AG08395 (cell line): ENCODE measurements around the gene HS3ST5.
"Not testable (repeated sequence)": the region's sequence is repeated elsewhere in the genome, so short reads cannot be mapped to it uniquely, and the experiment has no call there.

Experiments
- DNase-seq: peaks from one replicate; pipeline ENCODE4 v3.0.0; 2012; ENCODE audit warnings: mixed read lengths, low spot score

HS3ST5 gene

DNA sequence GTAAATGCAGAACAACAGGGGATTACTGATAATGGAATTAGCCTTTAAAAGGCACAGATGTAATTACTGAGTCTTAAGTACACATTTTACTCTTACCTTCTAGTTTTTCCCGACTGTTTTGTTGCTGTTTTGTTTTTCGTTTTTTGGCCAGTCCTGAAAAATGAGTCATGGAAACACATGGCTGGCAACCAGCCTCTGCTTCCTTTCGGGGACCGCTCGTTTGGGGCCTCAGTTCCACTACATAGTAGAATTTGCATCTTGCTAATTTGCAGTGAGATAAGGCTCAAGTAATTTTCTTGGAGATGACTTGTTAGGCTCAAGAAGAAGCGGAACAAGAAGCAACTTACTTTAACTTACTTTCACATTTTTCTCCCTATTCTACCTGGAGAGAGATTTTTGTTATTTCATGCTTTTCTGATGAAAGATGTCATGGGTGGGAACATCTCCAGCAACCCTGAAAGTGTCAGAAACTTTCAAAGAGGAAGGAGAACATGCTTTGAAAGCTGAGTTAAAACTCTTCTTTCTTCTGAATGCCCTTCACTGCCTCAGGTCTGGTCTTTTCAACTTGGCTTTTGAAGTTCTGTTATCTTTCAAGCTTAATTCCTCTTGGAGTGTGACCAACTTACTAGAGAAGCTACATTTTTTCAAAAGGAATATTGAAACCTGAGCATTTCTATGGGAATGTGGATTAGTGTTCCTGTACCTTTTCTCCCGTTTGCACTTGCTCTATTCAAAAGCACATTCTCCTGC, 300.4 kb downstream of the HS3ST5 start:
- no peak for DNase-seq

DNA sequence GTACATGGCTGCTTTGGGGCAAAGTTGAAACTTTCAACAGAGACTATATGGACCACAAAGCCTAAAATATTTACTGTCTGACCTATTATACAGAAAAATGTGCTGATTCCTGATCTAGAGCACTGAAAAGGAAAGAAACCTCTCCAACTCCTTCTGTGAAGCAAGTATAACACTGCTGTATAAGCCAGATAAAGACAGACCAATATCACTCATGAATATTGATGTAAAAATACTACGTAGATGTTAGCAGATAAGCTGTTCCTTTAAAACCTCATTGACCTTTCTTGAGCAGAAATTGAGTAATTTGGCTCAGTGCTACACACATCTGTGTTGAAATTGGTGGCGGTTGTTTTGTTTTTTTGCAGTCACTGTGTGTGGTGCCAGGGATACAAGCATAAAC, 302.0 kb downstream of the HS3ST5 start:
- no peak for DNase-seq

DNA sequence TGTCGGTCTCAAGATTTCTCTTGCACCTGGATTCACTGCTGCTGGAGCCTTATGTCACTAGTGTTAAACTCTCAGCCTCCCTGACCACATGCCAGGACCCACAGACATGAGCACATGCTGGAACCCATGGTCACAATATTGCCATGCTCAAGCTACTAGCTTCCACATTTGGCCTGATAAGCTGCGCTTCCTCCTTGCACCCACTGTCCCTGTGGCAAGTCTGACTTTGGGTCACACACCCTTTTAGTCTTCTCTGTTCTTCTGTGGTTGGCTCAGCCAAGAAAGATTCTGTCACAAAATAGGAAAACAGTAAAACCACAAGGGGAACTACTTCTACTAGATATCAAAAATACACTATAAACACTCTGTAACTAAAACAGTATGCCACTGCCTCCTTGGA, 303.0 kb downstream of the HS3ST5 start:
- no peak for DNase-seq

DNA sequence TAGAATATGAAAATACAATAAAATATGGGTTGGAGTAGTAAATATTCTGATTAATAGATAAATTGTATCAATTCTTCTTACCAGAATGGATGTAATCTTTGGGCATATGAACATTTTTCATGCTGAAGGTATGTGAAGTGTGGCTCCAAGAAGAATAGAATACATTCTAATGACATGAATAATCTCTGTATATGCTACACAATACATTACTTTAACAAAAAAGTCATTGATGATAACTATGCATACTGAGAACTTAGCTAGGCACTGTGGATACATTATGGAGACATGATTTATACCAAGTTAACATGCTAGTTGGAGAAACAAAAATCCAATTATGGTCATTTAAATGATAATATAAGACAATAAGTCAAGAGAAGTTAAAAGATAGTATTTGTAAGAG, 309.2 kb downstream of the HS3ST5 start:
- DNase-seq: no peak

DNA sequence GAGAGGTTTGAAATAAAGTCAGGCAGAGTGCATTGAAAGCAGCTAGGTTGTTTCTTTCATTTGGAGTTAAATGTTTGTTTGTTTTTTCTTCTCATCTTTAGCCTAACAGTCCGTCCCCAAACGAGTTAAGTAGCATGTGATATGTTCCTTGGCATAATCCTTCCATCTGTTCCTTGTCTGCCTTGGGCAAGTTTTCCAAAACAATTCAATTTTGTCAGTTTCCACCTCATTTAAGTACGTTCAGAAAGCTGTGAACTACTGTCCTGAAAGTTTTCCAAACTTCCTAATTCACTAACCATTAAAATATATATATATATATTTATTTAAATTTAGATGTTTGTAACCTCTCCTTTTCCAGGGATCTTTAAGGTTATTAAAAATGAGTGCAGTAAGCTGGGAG, 310.1 kb downstream of the HS3ST5 start:
- DNase-seq: no peak

DNA sequence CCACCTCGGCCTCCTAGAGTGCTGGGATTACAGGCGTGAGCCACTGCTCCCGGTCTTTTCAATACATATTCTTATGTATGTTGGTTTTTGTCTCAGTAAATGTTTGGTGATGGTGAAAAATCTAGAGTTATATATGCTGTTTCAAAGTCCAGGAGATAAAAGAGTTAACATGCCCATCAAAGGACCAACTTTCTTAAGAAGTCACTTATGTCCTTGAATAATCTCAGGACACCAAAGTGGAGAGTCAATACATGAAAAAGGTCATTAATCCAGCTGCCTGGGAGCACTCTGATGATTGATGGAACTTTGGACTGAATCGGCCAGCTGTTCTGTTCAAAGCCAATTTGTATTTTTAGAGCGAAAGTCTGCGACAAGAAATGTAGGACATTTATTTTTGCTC, 312.1 kb downstream of the HS3ST5 start:
- no peak for DNase-seq

DNA sequence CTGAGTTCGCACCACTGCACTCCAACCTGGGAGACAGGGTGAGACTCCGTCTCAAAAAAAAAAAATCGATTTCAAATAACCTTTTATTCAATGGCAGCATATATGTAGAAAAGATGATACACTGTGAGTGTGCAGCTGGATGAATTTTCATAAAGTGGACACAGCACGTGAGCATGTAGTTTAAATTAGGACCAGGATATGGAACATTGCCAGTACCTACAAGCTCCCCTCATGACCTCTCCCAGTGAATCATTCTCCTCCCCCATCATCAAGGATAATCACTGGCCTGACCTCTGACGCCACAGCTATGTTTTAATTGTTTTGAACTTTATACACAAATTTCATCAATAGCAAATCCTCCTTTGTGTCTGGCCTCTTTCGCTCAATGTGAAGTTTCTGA, 318.1 kb downstream of the HS3ST5 start:
- no peak for DNase-seq

DNA sequence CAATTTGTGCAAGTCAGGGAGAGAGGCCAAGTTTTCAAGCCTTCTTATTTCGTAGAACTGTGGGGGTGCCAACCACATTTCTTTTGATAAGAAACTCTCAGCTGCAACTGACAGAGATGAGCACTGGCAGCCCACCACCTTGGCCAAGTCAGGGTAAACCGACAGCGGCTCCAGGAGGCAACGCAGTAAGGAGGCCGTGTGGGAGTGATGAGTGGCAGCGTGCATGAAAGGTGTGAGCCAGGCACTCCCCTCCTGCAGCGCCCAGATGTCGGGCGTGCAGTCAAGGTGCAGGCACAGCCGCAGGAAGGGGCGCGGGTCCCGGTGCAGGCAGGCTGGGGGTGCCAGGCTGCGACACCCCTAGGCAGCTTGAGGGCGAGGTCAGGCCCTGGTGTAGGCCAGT, 322.6 kb downstream of the HS3ST5 start:
- DNase-seq: no peak

DNA sequence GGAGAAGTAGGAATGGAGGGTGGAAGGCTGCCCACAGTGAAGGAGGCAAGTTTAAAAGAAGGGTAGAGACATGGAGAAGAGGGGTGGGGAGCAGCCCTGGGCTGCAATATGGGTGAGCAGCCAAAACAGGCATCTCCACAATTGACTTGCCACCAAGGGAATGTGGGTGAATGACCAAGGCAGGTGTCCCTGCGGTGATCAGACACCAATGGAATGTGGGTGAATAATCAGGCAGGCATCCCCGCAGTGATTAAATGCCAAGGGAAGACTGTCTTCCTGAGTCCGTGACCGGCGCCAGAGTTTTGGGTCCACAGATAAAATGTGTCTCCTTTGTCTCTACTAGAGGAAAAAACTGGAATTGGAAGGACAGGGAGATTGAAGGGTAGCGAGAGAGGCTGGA, 325.7 kb downstream of the HS3ST5 start:
- DNase-seq: not testable (repeated sequence)

DNA sequence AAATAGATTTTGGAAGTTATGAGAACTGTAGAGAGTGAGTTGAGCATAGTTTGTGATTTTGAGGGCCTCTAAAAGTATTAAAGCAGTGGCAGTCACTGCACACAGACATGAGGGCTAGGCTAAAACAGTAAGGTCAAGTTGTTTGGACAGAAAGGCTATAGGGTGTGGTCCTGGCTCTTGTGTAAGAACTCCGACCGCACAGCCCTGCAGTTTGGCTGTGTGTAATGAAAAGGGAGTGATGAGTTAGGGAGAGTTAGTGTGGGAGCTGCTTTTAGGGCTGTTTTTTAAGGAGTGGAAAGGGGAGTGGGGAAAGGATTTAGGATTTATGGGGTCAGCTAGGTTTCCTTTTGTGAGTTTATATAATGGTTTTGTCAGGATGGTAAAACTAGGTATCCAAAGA, 328.7 kb downstream of the HS3ST5 start:
- DNase-seq: not testable (repeated sequence)

DNA sequence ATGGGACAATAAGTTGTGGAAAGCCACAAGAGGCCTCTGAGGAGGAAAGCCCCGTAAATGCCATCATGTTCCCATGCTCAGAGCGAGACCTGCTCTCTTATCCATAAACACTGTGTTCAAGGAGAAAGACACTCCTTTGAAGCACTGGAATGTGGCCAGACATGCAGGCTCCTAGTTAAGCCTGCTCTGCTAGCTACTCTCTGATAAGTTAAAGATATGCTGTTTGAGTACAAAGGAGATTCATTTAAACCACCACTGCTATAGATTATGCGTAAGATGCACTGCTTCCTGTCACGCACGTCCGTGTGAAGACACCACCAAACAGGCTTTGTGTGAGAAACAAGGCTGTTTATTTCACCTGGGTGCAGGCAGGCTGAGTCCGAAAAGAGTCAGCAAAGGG, 331.3 kb downstream of the HS3ST5 start:
- not testable (repeated sequence) for DNase-seq

DNA sequence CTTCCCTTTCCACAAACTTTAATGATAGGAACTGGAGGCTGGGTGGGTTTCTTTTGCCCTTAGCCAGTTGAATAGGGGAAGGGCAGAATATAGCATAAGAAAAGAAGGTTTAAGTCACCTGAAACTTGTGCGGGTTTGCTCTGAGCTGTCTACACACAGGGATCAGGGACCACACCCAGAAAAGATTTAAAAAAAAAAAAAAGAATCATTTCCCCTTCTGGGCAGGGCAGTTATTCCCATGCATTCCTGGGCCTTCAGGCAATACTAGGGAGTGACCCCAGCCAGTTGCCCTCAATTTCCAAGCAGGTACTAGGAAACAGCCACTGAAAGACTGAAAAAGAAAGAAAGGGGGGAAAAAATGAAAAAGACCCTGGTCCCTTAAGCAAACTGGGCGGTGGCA, 332.3 kb downstream of the HS3ST5 start:
- no peak for DNase-seq

DNA sequence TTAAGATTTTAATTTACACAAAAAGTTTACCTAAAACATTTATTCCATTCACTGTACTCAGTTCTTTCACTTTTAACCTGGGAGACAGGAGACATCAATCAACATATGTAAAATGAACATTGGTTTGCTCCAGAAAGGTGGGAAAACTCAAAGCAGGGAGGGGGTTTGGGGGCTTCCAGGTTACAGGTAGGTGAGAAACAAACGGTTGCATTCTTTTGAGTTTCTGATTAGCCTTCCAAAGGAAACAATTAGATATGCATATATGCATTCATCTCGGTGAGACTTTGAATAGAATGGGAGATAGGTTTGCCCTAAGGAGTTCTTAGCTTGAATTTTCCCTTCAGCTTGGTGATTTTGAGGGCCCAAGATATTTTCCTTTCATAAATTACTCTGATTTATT, 333.6 kb downstream of the HS3ST5 start:
- no peak for DNase-seq

DNA sequence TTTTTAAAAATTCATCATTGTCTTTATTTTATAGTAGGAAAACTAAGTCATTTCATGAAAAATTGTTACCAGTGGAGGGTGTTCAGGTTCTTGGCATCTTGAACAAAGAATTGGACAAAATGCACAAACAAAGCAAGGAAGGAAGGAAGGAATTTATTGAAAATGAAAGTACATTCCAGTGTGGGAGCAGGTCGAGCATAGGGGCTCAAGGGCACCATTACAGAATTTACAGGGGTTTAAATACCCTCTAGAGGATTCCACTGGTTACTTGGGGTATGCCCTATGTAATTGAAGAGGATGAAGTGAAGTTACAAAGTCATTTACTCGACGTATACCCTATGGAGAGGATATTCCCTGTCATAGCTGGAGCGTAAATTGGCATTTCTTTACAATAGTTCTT, 334.5 kb downstream of the HS3ST5 start:
- no peak for DNase-seq

DNA sequence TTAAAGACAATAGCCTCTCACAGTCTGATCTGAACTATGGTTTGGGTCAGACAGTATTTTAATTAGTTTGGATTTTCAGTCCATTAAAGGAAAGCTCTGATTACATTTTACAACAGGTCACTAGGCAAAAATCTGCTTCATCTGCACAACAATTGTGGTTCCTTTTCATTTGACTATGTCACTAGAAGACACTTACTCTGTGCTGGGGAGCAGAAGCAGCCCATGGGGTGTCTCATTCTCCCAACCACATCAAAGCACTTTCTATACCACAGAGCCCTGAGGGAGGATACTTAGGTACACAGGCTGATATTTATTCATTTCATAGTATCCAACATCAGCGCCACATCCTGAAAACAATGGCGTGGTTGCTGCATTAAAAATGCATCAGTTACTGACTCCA, 335.3 kb downstream of the HS3ST5 start:
- DNase-seq: no peak
